Measurements from ENCODE around the gene ZCCHC2.

ZCCHC2 gene

DNA sequence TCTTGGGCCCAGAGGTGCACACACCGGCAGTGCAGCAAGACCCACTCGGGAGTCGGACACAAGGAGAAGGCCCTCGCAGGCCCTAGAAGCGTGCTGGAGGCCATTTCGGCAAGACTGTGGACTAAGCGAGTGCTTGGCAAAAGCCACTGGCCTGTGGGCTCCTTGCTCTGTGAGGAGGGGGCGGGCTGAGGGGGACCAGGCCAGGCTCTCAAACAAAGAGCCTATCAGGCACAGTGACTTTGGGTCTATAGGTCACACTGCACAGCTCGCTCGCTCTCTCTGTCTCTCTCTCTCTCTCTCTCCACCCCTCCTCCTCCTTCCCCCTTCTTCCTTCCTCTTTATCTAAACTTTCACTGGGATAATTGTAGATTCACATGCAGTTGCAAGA lies 23.6 kb upstream of the ZCCHC2 start:
- FAIRE-seq (no peak), DNase-seq (ENCODE audit: insufficient read length, low spot score) (no peak)
- TF ChIP-seq POLR2A (IDR thresholded peaks at IDR 0.05; ENCODE audit: low read depth, low read length) = no peak

DNA sequence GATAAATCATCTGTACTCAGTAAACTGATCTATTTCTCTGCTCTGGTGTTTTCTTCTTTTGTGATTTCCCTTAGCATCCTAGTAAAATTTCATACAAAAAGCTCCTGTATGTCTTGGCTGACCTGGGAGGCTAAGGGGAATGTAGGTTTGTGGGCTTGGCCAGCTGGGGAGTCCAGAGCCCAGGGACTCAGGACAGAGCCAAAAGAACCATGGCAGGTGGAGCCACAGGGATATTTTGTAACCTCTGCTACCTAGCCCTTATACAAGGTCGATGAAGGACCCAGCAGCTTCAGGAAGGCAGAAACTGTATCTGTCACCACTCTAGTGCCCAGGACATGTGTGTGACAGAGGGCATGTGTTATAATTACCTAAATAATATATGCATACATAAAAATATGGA lies 22.7 kb upstream of the ZCCHC2 start:
- TF ChIP-seq POLR2A (IDR thresholded peaks at IDR 0.05; ENCODE audit: low read depth, low read length) = no peak
- FAIRE-seq = no peak
- DNase-seq (ENCODE audit: insufficient read length, low spot score) = no peak

DNA sequence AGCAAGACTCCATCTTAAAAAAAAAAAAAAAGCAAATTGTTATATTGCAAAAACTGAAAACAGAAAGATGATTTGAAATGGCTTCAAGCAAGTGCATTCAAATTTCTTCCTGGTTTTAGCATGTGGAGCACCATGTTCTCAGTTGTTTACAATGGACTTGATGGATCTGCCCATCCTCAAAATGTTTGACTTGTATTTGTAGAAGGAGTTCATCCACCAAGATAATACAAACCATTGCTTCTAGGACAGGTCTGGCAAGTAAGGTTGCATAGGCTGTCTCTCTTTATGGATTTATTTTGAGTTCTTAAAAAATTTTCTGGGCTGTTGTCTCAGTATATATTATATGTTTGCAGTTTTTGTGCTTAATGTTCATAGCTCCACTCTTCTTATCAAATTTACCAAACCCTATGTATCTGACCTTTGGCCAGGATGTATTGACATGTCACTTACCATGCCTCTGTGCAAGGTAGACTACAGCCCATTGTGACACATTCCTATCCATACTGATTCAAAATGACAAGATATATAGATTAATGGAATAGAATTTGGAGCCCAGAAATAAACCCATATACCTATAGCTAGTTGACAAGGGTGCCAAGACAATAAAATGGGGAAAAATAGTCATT lies 21.7 kb upstream of the ZCCHC2 start:
- no peak for TF ChIP-seq POLR2A (IDR thresholded peaks at IDR 0.05; ENCODE audit: low read depth, low read length)
- DNase-seq (ENCODE audit: insufficient read length, low spot score) = no peak
- FAIRE-seq = no peak

DNA sequence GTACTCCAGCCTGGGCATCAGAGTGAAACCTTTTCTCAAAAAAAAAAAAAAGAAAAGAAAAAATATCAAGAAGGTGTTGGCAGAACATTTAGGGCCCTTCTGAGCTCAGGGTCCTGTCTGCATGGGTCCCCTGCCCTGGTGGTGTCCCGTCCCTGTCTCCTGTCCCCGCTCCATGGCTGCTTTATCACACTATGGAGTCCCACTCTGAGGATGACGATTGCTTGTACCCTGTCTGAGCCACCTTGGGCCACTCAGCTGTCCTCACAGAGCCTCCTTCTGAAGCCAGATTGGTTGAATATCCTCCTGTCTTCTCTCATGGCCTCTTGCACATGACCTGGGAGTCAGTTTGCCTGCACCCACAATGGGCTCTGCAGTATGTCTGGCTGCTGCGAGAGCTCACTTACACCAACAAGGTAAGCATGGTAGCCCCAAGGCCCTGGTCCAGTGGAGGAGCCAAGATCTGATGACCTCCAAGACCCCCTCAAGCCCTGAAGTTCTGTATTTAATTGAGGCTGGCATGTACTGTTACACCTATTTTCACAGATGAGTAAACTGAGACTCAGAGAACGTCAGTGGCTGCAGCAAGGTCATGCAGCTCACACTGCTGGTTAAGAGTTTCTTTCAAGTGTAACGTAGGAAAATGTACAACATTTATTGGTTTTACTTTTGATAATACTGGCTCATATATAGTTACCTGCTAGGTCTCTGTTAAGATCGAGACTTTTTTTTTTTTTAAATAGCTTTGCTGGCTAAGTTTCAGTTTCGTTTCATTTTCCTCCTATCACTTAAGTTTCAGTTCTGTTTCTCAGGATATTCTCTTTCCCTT lies 16.9 kb upstream of the ZCCHC2 start:
- no peak for DNase-seq (ENCODE audit: insufficient read length, low spot score)
- TF ChIP-seq POLR2A (IDR thresholded peaks at IDR 0.05; ENCODE audit: low read depth, low read length) = no peak
- FAIRE-seq = no peak

DNA sequence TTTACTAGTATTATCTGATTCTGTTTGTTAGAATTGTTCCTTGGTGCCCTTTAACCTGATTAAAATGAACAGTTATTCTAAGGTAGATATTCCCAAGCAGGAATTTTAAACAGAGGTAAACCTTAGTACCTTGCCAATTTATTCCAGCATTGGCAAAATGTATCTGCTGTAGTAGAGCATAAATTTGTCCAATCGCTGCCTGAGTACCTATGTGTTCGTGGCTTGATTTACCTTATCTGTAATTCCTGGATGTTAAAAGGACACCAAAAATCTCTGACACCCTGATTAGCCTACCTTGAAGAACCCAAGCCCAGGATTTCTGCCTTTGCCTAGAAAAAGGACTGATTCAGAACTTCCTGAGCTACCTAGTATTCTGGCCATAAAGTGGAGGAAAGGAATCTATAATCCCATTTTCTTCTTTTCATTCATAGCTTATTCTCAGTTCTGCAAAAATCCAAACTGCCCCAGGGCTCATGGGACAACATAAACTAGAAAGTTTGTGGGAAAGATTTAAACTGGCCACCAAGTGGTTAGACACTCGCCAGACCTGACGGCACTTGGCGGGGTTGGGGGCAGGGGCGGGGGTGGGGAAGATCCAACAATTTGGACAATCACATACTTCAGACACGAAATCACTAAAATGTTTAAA lies 16.2 kb upstream of the ZCCHC2 start:
- no peak for TF ChIP-seq POLR2A (IDR thresholded peaks at IDR 0.05; ENCODE audit: low read depth, low read length)
- FAIRE-seq = peak; percentile 43
- DNase-seq (ENCODE audit: insufficient read length, low spot score) = no peak

DNA sequence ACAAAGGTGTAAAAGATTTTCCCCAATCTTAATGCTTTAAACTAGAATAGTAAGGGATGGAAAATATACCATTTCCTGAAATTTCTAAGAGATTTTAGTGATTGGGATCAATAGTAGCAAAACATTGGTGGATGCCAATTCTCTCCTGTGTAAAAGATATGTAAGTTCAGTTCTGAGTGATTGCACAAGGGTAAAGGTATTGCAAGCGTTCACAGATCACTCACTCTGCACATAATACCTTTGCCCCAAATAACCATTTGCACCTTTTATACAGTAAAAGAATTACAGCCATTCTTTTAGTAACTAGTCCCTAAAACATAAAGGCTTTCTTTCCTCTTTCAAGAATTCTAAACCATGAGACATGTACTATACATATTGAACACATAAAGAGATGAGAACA lies 13.0 kb upstream of the ZCCHC2 start:
- no peak for FAIRE-seq
- TF ChIP-seq POLR2A (IDR thresholded peaks at IDR 0.05; ENCODE audit: low read depth, low read length) = no peak
- no peak for DNase-seq (ENCODE audit: insufficient read length, low spot score)

DNA sequence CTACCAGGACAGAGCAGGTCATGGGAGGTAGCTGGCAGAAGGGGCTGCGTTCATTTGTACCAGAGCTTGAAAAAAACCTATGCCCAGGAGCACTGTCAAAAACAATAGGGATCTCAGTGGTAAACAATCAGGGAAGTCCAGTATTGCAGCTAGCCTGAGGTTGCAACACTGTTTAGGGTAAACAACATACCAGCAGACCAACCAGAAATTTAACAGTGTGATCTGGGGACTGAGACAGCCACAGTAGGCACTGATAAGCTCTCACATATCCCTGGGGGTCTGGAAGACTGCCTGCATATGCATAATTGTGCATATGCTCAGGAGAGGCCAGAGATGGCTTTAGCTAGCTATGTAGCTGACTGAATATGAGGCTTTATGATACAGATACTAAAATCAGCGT lies 12.0 kb upstream of the ZCCHC2 start:
- DNase-seq (ENCODE audit: insufficient read length, low spot score) = no peak
- no peak for FAIRE-seq
- no peak for TF ChIP-seq POLR2A (IDR thresholded peaks at IDR 0.05; ENCODE audit: low read depth, low read length)

DNA sequence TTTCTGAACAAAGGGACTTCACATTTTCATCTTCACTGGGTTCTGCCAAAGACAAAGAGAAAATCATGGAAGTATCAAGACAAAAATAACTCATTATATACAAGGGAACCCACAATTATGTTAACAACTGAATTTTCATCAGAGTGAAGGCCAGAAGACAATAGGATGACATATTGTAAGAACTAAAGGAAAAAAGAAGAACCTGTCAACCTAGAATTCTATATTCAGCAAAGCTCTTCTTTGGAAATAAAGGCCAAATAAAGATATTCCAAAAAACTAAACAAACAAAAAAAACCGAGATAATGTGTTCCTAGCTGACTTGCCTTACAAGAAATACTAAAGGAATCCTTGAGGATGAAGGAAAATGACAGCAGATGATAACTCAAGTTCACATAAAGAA lies 10.3 kb upstream of the ZCCHC2 start:
- FAIRE-seq (no peak), DNase-seq (ENCODE audit: insufficient read length, low spot score) (no peak)
- no peak for TF ChIP-seq POLR2A (IDR thresholded peaks at IDR 0.05; ENCODE audit: low read depth, low read length)

DNA sequence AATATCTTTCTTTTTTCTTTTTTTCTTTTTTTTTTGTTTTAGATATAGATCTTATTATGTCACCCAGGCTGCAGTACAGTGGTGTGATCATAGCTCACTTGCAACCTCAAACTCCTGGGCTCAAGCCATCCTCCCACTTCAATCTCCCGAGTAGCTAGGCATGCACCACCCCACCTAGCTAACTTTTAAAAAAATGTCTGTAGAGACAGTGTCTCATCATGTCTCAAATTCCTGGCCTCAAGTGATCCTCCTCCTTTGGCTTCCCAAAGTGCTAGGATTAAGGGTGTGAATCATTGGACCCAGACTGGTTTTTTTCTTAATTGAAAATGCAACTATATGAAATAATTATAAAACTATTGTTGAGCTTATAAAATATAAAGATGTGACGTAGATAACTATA lies 9.8 kb upstream of the ZCCHC2 start:
- FAIRE-seq (no peak), DNase-seq (ENCODE audit: insufficient read length, low spot score) (no peak)
- TF ChIP-seq POLR2A (IDR thresholded peaks at IDR 0.05; ENCODE audit: low read depth, low read length) = no peak

DNA sequence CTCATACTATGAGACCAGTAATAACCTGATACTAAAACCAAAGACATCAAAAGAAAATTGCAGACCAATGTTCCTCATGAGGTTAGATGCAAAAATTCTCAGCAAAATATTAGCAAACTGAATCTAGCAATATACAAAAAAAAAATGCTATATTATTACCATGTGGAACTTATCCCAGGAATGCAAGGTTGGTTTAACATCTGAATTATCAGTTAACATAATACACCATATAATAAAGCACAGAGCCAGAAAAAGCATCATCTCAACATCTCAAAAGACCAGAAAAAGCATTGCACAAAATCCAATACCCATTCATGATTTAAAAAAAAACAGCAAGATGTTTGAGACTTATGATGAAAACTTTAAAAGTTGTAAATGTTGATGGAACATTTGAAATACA lies 8.3 kb upstream of the ZCCHC2 start:
- no peak for TF ChIP-seq POLR2A (IDR thresholded peaks at IDR 0.05; ENCODE audit: low read depth, low read length)
- FAIRE-seq = no peak
- DNase-seq (ENCODE audit: insufficient read length, low spot score) = no peak

DNA sequence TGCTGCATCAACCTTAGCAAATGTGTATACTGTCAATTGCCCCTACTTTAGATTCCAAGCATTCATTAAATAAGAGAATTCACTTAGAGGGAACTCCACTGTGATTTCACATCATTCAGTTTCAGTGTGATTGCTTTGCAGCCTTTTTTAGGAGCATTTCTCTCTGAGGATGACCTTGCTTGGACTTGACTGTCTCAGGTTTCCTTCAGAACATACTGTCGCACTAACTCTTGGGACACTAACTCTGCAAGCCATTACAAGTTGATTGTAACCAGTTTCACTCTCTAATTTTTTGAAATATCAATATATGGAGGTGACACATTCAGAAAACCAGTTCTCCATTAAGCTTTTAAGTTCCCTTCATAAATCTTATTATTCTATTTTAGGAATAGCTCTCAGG lies 6.6 kb upstream of the ZCCHC2 start:
- FAIRE-seq (no peak), DNase-seq (ENCODE audit: insufficient read length, low spot score) (no peak)
- no peak for TF ChIP-seq POLR2A (IDR thresholded peaks at IDR 0.05; ENCODE audit: low read depth, low read length)

DNA sequence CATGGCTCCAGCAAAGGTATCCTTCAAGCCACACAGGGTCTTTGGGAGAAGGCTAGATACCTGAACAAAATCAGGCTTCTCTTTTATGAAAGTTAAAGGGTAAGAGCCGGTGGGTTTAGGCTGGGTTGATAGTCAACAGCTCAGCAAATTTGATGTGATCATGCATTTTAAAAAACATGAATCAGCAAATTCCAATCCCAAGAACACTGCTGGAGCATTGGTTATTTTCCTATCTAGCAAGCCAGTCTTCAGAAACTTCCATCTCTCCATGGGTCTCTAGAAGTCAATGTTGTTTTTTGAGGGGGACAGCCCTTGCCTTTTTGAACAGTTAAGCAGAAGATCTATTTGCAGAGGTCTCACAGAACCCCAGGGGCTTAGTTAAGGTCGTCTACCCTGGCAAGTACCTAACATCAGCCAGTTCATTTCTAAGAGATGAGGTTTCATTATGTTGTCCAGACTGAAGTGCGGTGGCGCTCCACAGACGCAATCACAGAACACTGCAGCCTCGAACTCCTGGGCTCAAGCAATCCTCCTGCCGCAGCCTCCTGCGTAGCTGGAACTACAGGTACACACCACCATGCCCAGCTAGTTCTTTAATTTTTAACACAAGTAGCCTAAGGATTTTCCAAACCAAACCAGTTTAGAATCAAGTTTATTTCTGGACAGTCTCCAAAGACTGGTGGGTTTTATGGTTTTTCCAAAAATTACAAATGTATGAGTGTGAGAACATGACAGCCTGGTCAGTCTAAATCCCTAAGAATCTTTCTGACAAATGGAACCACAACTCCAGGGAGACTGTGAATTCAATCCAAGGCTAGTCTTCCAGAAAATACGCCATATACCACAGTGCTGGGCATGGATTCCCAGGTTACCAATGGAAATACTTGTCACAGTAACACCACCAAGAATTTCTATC lies 4.1 kb upstream of the ZCCHC2 start:
- TF ChIP-seq POLR2A (IDR thresholded peaks at IDR 0.05; ENCODE audit: low read depth, low read length) = no peak
- FAIRE-seq (no peak), DNase-seq (ENCODE audit: insufficient read length, low spot score) (no peak)

DNA sequence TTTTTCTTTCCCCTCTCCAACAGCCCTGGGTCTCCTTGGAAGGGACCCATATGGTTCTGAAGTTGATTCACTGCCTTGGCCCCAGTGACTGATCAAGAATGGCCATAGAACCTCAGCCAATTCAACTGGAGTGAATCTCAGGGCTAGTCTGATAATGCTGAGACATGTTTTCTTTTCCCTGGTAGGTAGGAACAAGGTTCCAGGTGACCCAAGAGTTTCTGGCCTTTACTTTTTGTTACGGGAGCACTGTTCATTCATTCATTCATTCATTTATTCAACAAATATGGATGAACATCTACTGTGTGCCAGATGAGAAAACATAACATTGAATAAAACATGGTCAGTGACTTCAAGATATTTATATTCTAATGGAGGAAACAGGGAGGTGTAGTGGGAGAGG lies 3.1 kb upstream of the ZCCHC2 start:
- no peak for TF ChIP-seq POLR2A (IDR thresholded peaks at IDR 0.05; ENCODE audit: low read depth, low read length)
- DNase-seq (ENCODE audit: insufficient read length, low spot score) = no peak
- no peak for FAIRE-seq

DNA sequence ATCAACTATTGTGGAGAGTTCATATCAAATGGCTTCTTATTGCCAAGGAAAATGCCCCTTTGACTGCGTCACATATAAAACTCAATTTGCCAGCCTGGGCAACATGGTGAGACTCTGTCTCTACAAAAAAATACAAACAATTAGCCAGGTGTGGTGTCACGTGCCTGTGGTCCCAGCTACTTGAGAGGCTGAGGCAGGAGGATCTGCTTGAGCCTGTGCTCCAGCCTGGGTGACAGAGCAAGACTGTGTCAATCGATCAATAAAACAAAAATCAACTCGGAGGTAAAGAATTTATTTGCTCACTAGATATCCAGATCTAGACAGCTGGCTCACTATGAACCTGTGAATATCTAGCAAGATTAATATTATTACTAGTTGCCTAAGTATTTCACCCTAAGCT lies 1.7 kb upstream of the ZCCHC2 start:
- no peak for TF ChIP-seq POLR2A (IDR thresholded peaks at IDR 0.05; ENCODE audit: low read depth, low read length)
- DNase-seq (ENCODE audit: insufficient read length, low spot score) (no peak), FAIRE-seq (no peak)

All from H54 (cell line).